T-helper 2 cell treated with Interferon-gamma antibody and Interleukin-4, amounts not matched to agents 5 μg/mL and 100 μg/mL, for 36 hours (primary cell): ENCODE measurements around the gene MYOCD.

Experiments
- DNase-seq: peaks from one replicate; pipeline ENCODE4 v3.0.0; 2021; ENCODE audit warnings: low spot score
- H3K27ac Mint-ChIP-seq: one replicate; pipeline ENCODE4 v1.8.0; 2021; ENCODE audit warnings: mild to moderate bottlenecking, mixed read lengths
- H3K27me3 Mint-ChIP-seq: one replicate; pipeline ENCODE4 v1.8.0; 2021; ENCODE audit warnings: low read depth, mixed read lengths
- H3K36me3 Mint-ChIP-seq: one replicate; pipeline ENCODE4 v1.8.0; 2021; ENCODE audit warnings: low read depth, mixed read lengths
- H3K4me1 Mint-ChIP-seq: one replicate; pipeline ENCODE4 v1.8.0; 2021; ENCODE audit warnings: low read depth, mixed read lengths
- H3K4me3 Mint-ChIP-seq: one replicate; pipeline ENCODE4 v1.8.0; 2022; ENCODE audit warnings: mild to moderate bottlenecking, moderate library complexity, mixed read lengths
- H3K9me3 Mint-ChIP-seq: one replicate; pipeline ENCODE4 v1.8.0; 2021; ENCODE audit warnings: mixed read lengths

The MYOCD gene

GRCh38 chr17:12659500-12659899, 6.2 kb upstream of the MYOCD start:
- no peak for DNase-seq
- no peak overlapping the region for H3K27ac Mint-ChIP-seq
- no peaks in the 10 kb centered on the region for H3K36me3 Mint-ChIP-seq
- no peak overlapping the region for H3K4me3 Mint-ChIP-seq
- H3K27me3 Mint-ChIP-seq = peaks cover 4% of the 10 kb centered on the region
- H3K9me3 Mint-ChIP-seq = peaks cover 9% of the 10 kb centered on the region
- no peaks in the 10 kb centered on the region for H3K4me1 Mint-ChIP-seq

GRCh38 chr17:12664252-12664651, 1.4 kb upstream of the MYOCD start:
- H3K36me3 Mint-ChIP-seq = no peaks in the 10 kb centered on the region
- peaks cover 33% of the 10 kb centered on the region for H3K27me3 Mint-ChIP-seq
- H3K4me3 Mint-ChIP-seq = no peak overlapping the region
- H3K4me1 Mint-ChIP-seq = no peaks in the 10 kb centered on the region
- no peak overlapping the region for H3K27ac Mint-ChIP-seq
- H3K9me3 Mint-ChIP-seq = no peaks in the 10 kb centered on the region
- DNase-seq = no peak

- no peaks in the 10 kb centered on the region for H3K4me1 Mint-ChIP-seq
- no peak for DNase-seq
- H3K36me3 Mint-ChIP-seq = no peaks in the 10 kb centered on the region
- H3K4me3 Mint-ChIP-seq = no peak overlapping the region
- H3K9me3 Mint-ChIP-seq = no peaks in the 10 kb centered on the region
- H3K27me3 Mint-ChIP-seq = peaks cover 33% of the 10 kb centered on the region
- no peak overlapping the region for H3K27ac Mint-ChIP-seq
Observed at GRCh38 chr17:12664894-12665262, 812 bp upstream of the MYOCD start.

GRCh38 chr17:12666718-12667117, 1.0 kb downstream of the MYOCD start:
- no peak overlapping the region for H3K4me3 Mint-ChIP-seq
- H3K27me3 Mint-ChIP-seq = peaks cover 33% of the 10 kb centered on the region

GRCh38 chr17:12667299-12667958, 1.7 kb downstream of the MYOCD start:
- H3K4me1 Mint-ChIP-seq = no peaks in the 10 kb centered on the region
- peaks cover 33% of the 10 kb centered on the region for H3K27me3 Mint-ChIP-seq
- peaks cover 3% of the 10 kb centered on the region for H3K9me3 Mint-ChIP-seq
- H3K4me3 Mint-ChIP-seq = no peak overlapping the region
- H3K27ac Mint-ChIP-seq = no peak overlapping the region
- DNase-seq = no peak
- H3K36me3 Mint-ChIP-seq = no peaks in the 10 kb centered on the region

More at GRCh38 chr17:12666718-12667117, 1.0 kb downstream of the MYOCD start:
- no peaks in the 10 kb centered on the region for H3K4me1 Mint-ChIP-seq
- no peak for DNase-seq
- no peaks in the 10 kb centered on the region for H3K36me3 Mint-ChIP-seq
- H3K9me3 Mint-ChIP-seq = peaks cover 3% of the 10 kb centered on the region
- no peak overlapping the region for H3K27ac Mint-ChIP-seq

- Mint-ChIP-seq H3K27ac (no peak overlapping the region), H3K4me3 (no peak overlapping the region), H3K36me3 (no peaks in the 10 kb centered on the region), H3K4me1 (no peaks in the 10 kb centered on the region), H3K27me3 (peaks cover 8% of the 10 kb centered on the region), H3K9me3 (peaks cover 3% of the 10 kb centered on the region)
- DNase-seq = no peak
Observed at GRCh38 chr17:12671906-12672305, 6.2 kb downstream of the MYOCD start.

- no peaks in the 10 kb centered on the region for H3K4me1 Mint-ChIP-seq
- no peaks in the 10 kb centered on the region for H3K36me3 Mint-ChIP-seq
- no peak overlapping the region for H3K4me3 Mint-ChIP-seq
- H3K27me3 Mint-ChIP-seq = peaks cover 2% of the 10 kb centered on the region
- DNase-seq = no peak
- H3K9me3 Mint-ChIP-seq = peaks cover 3% of the 10 kb centered on the region
- no peak overlapping the region for H3K27ac Mint-ChIP-seq
Observed at GRCh38 chr17:12672947-12673346, 7.3 kb downstream of the MYOCD start.

GRCh38 chr17:12673788-12674187, 8.1 kb downstream of the MYOCD start:
- Mint-ChIP-seq H3K27ac (no peak overlapping the region), H3K4me1 (no peaks in the 10 kb centered on the region), H3K4me3 (no peak overlapping the region), H3K9me3 (peaks cover 3% of the 10 kb centered on the region), H3K36me3 (no peaks in the 10 kb centered on the region), H3K27me3 (no peaks in the 10 kb centered on the region)
- DNase-seq = no peak

- H3K27me3 Mint-ChIP-seq = no peaks in the 10 kb centered on the region
- H3K36me3 Mint-ChIP-seq = no peaks in the 10 kb centered on the region
- no peaks in the 10 kb centered on the region for H3K4me1 Mint-ChIP-seq
- DNase-seq = no peak
- H3K27ac Mint-ChIP-seq = no peak overlapping the region
- H3K4me3 Mint-ChIP-seq = no peak overlapping the region
- H3K9me3 Mint-ChIP-seq = peaks cover 11% of the 10 kb centered on the region
Observed at GRCh38 chr17:12680407-12680897, 14.8 kb downstream of the MYOCD start.

- peaks cover 11% of the 10 kb centered on the region for H3K9me3 Mint-ChIP-seq
- H3K4me3 Mint-ChIP-seq = no peak overlapping the region
- H3K27ac Mint-ChIP-seq = no peak overlapping the region
- no peaks in the 10 kb centered on the region for H3K27me3 Mint-ChIP-seq
- no peaks in the 10 kb centered on the region for H3K36me3 Mint-ChIP-seq
- H3K4me1 Mint-ChIP-seq = no peaks in the 10 kb centered on the region
- DNase-seq = no peak
Observed at GRCh38 chr17:12680993-12681392, 15.3 kb downstream of the MYOCD start.

GRCh38 chr17:12683299-12683698, 17.6 kb downstream of the MYOCD start:
- peaks cover 11% of the 10 kb centered on the region for H3K9me3 Mint-ChIP-seq
- H3K4me1 Mint-ChIP-seq = no peaks in the 10 kb centered on the region
- H3K4me3 Mint-ChIP-seq = no peak overlapping the region
- no peak for DNase-seq
- no peak overlapping the region for H3K27ac Mint-ChIP-seq
- no peaks in the 10 kb centered on the region for H3K27me3 Mint-ChIP-seq
- H3K36me3 Mint-ChIP-seq = no peaks in the 10 kb centered on the region

GRCh38 chr17:12686486-12686885, 20.8 kb downstream of the MYOCD start:
- H3K4me1 Mint-ChIP-seq = no peaks in the 10 kb centered on the region
- no peak overlapping the region for H3K4me3 Mint-ChIP-seq
- H3K27ac Mint-ChIP-seq = no peak overlapping the region
- peaks cover 23% of the 10 kb centered on the region for H3K9me3 Mint-ChIP-seq
- H3K36me3 Mint-ChIP-seq = no peaks in the 10 kb centered on the region
- no peak for DNase-seq
- no peaks in the 10 kb centered on the region for H3K27me3 Mint-ChIP-seq

- Mint-ChIP-seq H3K4me3 (no peak overlapping the region), H3K27me3 (no peaks in the 10 kb centered on the region), H3K27ac (no peak overlapping the region), H3K9me3 (peaks cover 23% of the 10 kb centered on the region), H3K36me3 (no peaks in the 10 kb centered on the region), H3K4me1 (no peaks in the 10 kb centered on the region)
- no peak for DNase-seq
Observed at GRCh38 chr17:12688382-12688781, 22.7 kb downstream of the MYOCD start.

- Mint-ChIP-seq H3K27me3 (no peaks in the 10 kb centered on the region), H3K9me3 (peaks cover 15% of the 10 kb centered on the region), H3K4me3 (no peak overlapping the region), H3K4me1 (no peaks in the 10 kb centered on the region), H3K36me3 (no peaks in the 10 kb centered on the region), H3K27ac (no peak overlapping the region)
- no peak for DNase-seq
Observed at GRCh38 chr17:12691173-12691572, 25.5 kb downstream of the MYOCD start.

GRCh38 chr17:12693640-12694039, 27.9 kb downstream of the MYOCD start:
- DNase-seq = no peak
- no peak overlapping the region for H3K4me3 Mint-ChIP-seq
- H3K36me3 Mint-ChIP-seq = no peaks in the 10 kb centered on the region
- H3K27ac Mint-ChIP-seq = no peak overlapping the region
- H3K4me1 Mint-ChIP-seq = no peaks in the 10 kb centered on the region
- H3K9me3 Mint-ChIP-seq = peaks cover 23% of the 10 kb centered on the region
- no peaks in the 10 kb centered on the region for H3K27me3 Mint-ChIP-seq
